ENCODE measurements around the gene ME2.

The ME2 gene

GRCh38 chr18:50949185-50949584, 70.3 kb downstream of the ME2 start:
- no peaks in the 10 kb centered on the region for H3K27me3 ChIP-seq (ENCODE audit: low read depth, low read length)
- no peak overlapping the region for H2AFZ ChIP-seq (ENCODE audit: low read depth, low read length)
- TF ChIP-seq EZH2phosphoT487 (IDR thresholded peaks at IDR 0.05; ENCODE audit: low read depth) = no peak
- H3K27ac ChIP-seq (ENCODE audit: low read length) = no peak overlapping the region
- H3K79me2 ChIP-seq (ENCODE audit: low read length) = no peaks in the 10 kb centered on the region
- no peaks in the 10 kb centered on the region for H3K4me1 ChIP-seq (ENCODE audit: low read length)
- no peaks in the 10 kb centered on the region for H4K20me1 ChIP-seq (ENCODE audit: insufficient read depth, low read length)
- no peak overlapping the region for H3K4me3 ChIP-seq (ENCODE audit: low read length)
- H3K36me3 ChIP-seq (replicated peaks; ENCODE audit: low read depth, low read length) = peaks cover 13% of the 10 kb centered on the region
- no peak overlapping the region for H3K9ac ChIP-seq (ENCODE audit: low read length)
- H3K9me3 ChIP-seq (ENCODE audit: insufficient read depth, low read length) = no peaks in the 10 kb centered on the region
- no peak overlapping the region for H3K4me2 ChIP-seq (ENCODE audit: low read length)

GRCh38 chr18:50950626-50951025, 71.7 kb downstream of the ME2 start:
- Histone ChIP-seq H3K4me2 (ENCODE audit: low read length) (no peak overlapping the region), H4K20me1 (ENCODE audit: insufficient read depth, low read length) (no peaks in the 10 kb centered on the region), H3K79me2 (ENCODE audit: low read length) (no peaks in the 10 kb centered on the region), H2AFZ (ENCODE audit: low read depth, low read length) (no peak overlapping the region), H3K4me3 (ENCODE audit: low read length) (no peak overlapping the region), H3K9ac (ENCODE audit: low read length) (no peak overlapping the region), H3K9me3 (ENCODE audit: insufficient read depth, low read length) (no peaks in the 10 kb centered on the region), H3K27ac (ENCODE audit: low read length) (no peak overlapping the region), H3K36me3 (replicated peaks; ENCODE audit: low read depth, low read length) (peaks cover 7% of the 10 kb centered on the region), H3K4me1 (ENCODE audit: low read length) (no peaks in the 10 kb centered on the region), H3K27me3 (ENCODE audit: low read depth, low read length) (no peaks in the 10 kb centered on the region)
- TF ChIP-seq CTCF (IDR thresholded peaks at IDR 0.05; ENCODE audit: low read depth, low read length) (no peak), EZH2phosphoT487 (IDR thresholded peaks at IDR 0.05; ENCODE audit: low read depth) (no peak)

- no peaks in the 10 kb centered on the region for H3K9me3 ChIP-seq (ENCODE audit: insufficient read depth, low read length)
- H3K9ac ChIP-seq (ENCODE audit: low read length) = no peak overlapping the region
- no peak overlapping the region for H3K4me2 ChIP-seq (ENCODE audit: low read length)
- H3K27me3 ChIP-seq (ENCODE audit: low read depth, low read length) = no peaks in the 10 kb centered on the region
- H3K36me3 ChIP-seq (replicated peaks; ENCODE audit: low read depth, low read length) = no peaks in the 10 kb centered on the region
- H2AFZ ChIP-seq (ENCODE audit: low read depth, low read length) = no peak overlapping the region
- H4K20me1 ChIP-seq (ENCODE audit: insufficient read depth, low read length) = no peaks in the 10 kb centered on the region
- TF ChIP-seq CTCF (IDR thresholded peaks at IDR 0.05; ENCODE audit: low read depth, low read length) (no peak), EZH2phosphoT487 (IDR thresholded peaks at IDR 0.05; ENCODE audit: low read depth) (no peak)
- no peaks in the 10 kb centered on the region for H3K79me2 ChIP-seq (ENCODE audit: low read length)
- H3K27ac ChIP-seq (ENCODE audit: low read length) = no peak overlapping the region
- H3K4me3 ChIP-seq (ENCODE audit: low read length) = no peak overlapping the region
- no peaks in the 10 kb centered on the region for H3K4me1 ChIP-seq (ENCODE audit: low read length)
Measured at GRCh38 chr18:50953822-50954221, 74.9 kb downstream of the ME2 start.

GRCh38 chr18:50955253-50955652, 76.3 kb downstream of the ME2 start:
- no peaks in the 10 kb centered on the region for H3K27me3 ChIP-seq (ENCODE audit: low read depth, low read length)
- H2AFZ ChIP-seq (ENCODE audit: low read depth, low read length) = no peak overlapping the region
- no peak for TF ChIP-seq CTCF (IDR thresholded peaks at IDR 0.05; ENCODE audit: low read depth, low read length)
- TF ChIP-seq EZH2phosphoT487 (IDR thresholded peaks at IDR 0.05; ENCODE audit: low read depth) = no peak
- H3K36me3 ChIP-seq (replicated peaks; ENCODE audit: low read depth, low read length) = no peaks in the 10 kb centered on the region
- no peaks in the 10 kb centered on the region for H4K20me1 ChIP-seq (ENCODE audit: insufficient read depth, low read length)
- H3K79me2 ChIP-seq (ENCODE audit: low read length) = no peaks in the 10 kb centered on the region
- H3K4me3 ChIP-seq (ENCODE audit: low read length) = no peak overlapping the region
- H3K4me2 ChIP-seq (ENCODE audit: low read length) = no peak overlapping the region
- H3K9ac ChIP-seq (ENCODE audit: low read length) = no peak overlapping the region
- no peak overlapping the region for H3K27ac ChIP-seq (ENCODE audit: low read length)
- H3K4me1 ChIP-seq (ENCODE audit: low read length) = no peaks in the 10 kb centered on the region
- H3K9me3 ChIP-seq (ENCODE audit: insufficient read depth, low read length) = no peaks in the 10 kb centered on the region

GRCh38 chr18:50956116-50956515, 77.2 kb downstream of the ME2 start:
- Histone ChIP-seq H3K79me2 (ENCODE audit: low read length) (no peaks in the 10 kb centered on the region), H3K36me3 (replicated peaks; ENCODE audit: low read depth, low read length) (no peaks in the 10 kb centered on the region), H3K27me3 (ENCODE audit: low read depth, low read length) (no peaks in the 10 kb centered on the region), H3K27ac (ENCODE audit: low read length) (no peak overlapping the region), H3K4me3 (ENCODE audit: low read length) (no peak overlapping the region), H3K9ac (ENCODE audit: low read length) (no peak overlapping the region), H3K4me1 (ENCODE audit: low read length) (no peaks in the 10 kb centered on the region), H4K20me1 (ENCODE audit: insufficient read depth, low read length) (no peaks in the 10 kb centered on the region), H2AFZ (ENCODE audit: low read depth, low read length) (no peak overlapping the region), H3K4me2 (ENCODE audit: low read length) (no peak overlapping the region), H3K9me3 (ENCODE audit: insufficient read depth, low read length) (0 out of 2 replicates have a peak, but pooled peaks cover 5% of the 10 kb centered on the region)
- TF ChIP-seq CTCF (IDR thresholded peaks at IDR 0.05; ENCODE audit: low read depth, low read length) (no peak), EZH2phosphoT487 (IDR thresholded peaks at IDR 0.05; ENCODE audit: low read depth) (no peak)

Data from OCI-LY3 (cell line).